ENCODE measurements around the gene SH2B3. TPM values are rescaled to one million over a fixed set of nuclear protein-coding genes. Genes with fewer than 3 reads are reported as not detected.

The SH2B3 gene
- total and polyA plus RNA-seq, 2 of the 13 experiments (the other 11 are each of a cell fraction or from before 2014, with no cell fraction given) = 6.8 to 6.9 TPM

- no peak; the same call in 1 of the 2 replicates for TF ChIP-seq HIC2 (CRISPR knock-in tag; IDR thresholded peaks at IDR 0.05; ENCODE audit: low read depth)
- peak; percentile 71 for TF ChIP-seq BCL6 (CRISPR knock-in tag; IDR thresholded peaks at IDR 0.05)
- TF ChIP-seq NCOA5 (CRISPR knock-in tag; IDR thresholded peaks at IDR 0.05) = no peak
- TF ChIP-seq POLR2A (IDR thresholded peaks at IDR 0.05; ENCODE audit: insufficient read depth in 1 of 2, low read depth in 2 of 2, low read length in 2 of 2) = peak in 1 of 2 experiments; percentile 91; a peak in 2 of 4 replicates
- no peak for TF ChIP-seq NCOA2 (CRISPR knock-in tag; IDR thresholded peaks at IDR 0.05)
- TF ChIP-seq ATF2 (CRISPR knock-in tag; IDR thresholded peaks at IDR 0.05) = no peak
- TF ChIP-seq RARA (CRISPR knock-in tag; IDR thresholded peaks at IDR 0.05) = peak; percentile 51; the same call in 1 of the 2 replicates
- peak; percentile 43; the same call in 1 of the 2 replicates for TF ChIP-seq HNF1B (CRISPR knock-in tag; IDR thresholded peaks at IDR 0.05)
- no peak for TF ChIP-seq ZNF205 (CRISPR knock-in tag; IDR thresholded peaks at IDR 0.05)
- TF ChIP-seq SALL2 (CRISPR knock-in tag; IDR thresholded peaks at IDR 0.05) = no peak; the same call in 1 of the 2 replicates
- TF ChIP-seq ZBTB43 (CRISPR knock-in tag; conservative IDR thresholded peaks at IDR 0.05) = peak; percentile 58; the same call in 1 of the 2 replicates
- peak; percentile 51; the same call in 1 of the 2 replicates for TF ChIP-seq MED1 (CRISPR knock-in tag; IDR thresholded peaks at IDR 0.05)
- TF ChIP-seq ZSCAN29 (CRISPR knock-in tag; conservative IDR thresholded peaks at IDR 0.05) = peak; percentile 66; the same call in 1 of the 2 replicates
- TF ChIP-seq DMTF1 (CRISPR knock-in tag; IDR thresholded peaks at IDR 0.05) = no peak
- TF ChIP-seq ZNF790 (CRISPR knock-in tag; IDR thresholded peaks at IDR 0.05; ENCODE audit: borderline replicate concordance) = peak; percentile 59; the same call in 1 of the 2 replicates
- TF ChIP-seq SRY (CRISPR knock-in tag; IDR thresholded peaks at IDR 0.05) = 0 out of 2 replicates have a peak, but pooled peaks have one; percentile 80
- 0 out of 2 replicates have a peak, but pooled peaks have one; percentile 9 for TF ChIP-seq PRDM4 (CRISPR knock-in tag; IDR thresholded peaks at IDR 0.05; ENCODE audit: borderline replicate concordance)
These were observed 36.8 kb upstream of the SH2B3 start, which contains the start of gene PHETA1 (continued) for GRCh38 chr12:111368788-111369495.

All from HepG2 (cell line).